Tibial nerve (tissue), 4 donors: ENCODE measurements around the gene ERVV-1. TPM values are rescaled to one million over a fixed set of nuclear protein-coding genes. Genes with fewer than 3 reads are reported as not detected.
"Not testable (repeated sequence)": the region's sequence is repeated elsewhere in the genome, so short reads cannot be mapped to it uniquely, and the experiment has no call there.

Experiments used
- DNase-seq, 2 donors: peaks; one replicate each; pipeline ENCODE4 v3.0.0-alpha.2; 2019; ENCODE audit warnings: low spot score in 2 of 2
- H3K27ac ChIP-seq, 4 donors: fragments of 200-600 bp; sonication (generic) in 3 of 4; one replicate each; pipeline ENCODE4 v1.5.1; 2017 to 2019; ENCODE audit warnings: mild to moderate bottlenecking in 1 of 4
- H3K27me3 ChIP-seq, 2 donors: fragments of 200-600 bp; sonication (generic) in 1 of 2; one replicate each; pipeline versions ENCODE4 v1.5.1 to v1.6.0; 2017 to 2019
- H3K36me3 ChIP-seq, 3 donors: fragments of 200-600 bp; sonication (generic); one replicate each; pipeline ENCODE4 v1.5.1; 2018 to 2019
- H3K4me1 ChIP-seq, 4 donors: fragments of 200-600 bp; sonication (generic) in 3 of 4; one replicate each; pipeline ENCODE4 v1.5.1; 2017 to 2019
- H3K4me3 ChIP-seq, 4 donors: fragments of 200-600 bp; sonication (generic) in 3 of 4; one replicate each; pipeline ENCODE4 v1.5.1; 2017 to 2019; ENCODE audit warnings: mild to moderate bottlenecking in 1 of 4, moderate library complexity in 1 of 4
- H3K9me3 ChIP-seq, 4 donors: fragments of 200-600 bp; sonication (generic) in 3 of 4; one replicate each; pipeline ENCODE4 v1.5.1; 2017 to 2019
- CTCF ChIP-seq, 5 experiments: fragments of 200-600 bp in 3 of 5; fragments of 450-650 bp in 2 of 5; sonication (generic) in 3 of 5; IDR thresholded peaks; one replicate each; pipeline ENCODE4 v1.5.1; 2016 to 2019; ENCODE audit warnings: antibody characterized with exemption in 5 of 5, mild to moderate bottlenecking in 3 of 5, moderate library complexity in 2 of 5
- EP300 ChIP-seq, 2 donors: sonication (generic); formaldehyde crosslinking; IDR thresholded peaks; one replicate each; pipeline ENCODE4 v1.6.1; 2017; ENCODE audit warnings: antibody characterized with exemption in 2 of 2, mild to moderate bottlenecking in 1 of 2
- POLR2A ChIP-seq, 2 donors: fragments of 450-650 bp; IDR thresholded peaks; one replicate each; pipeline ENCODE4 v1.6.1; 2017; ENCODE audit warnings: antibody characterized with exemption in 2 of 2, mild to moderate bottlenecking in 2 of 2, moderate library complexity in 2 of 2
- WGBS, 2 donors: methylation state at CpG; one replicate each; pipeline ENCODE4 v1.1.5; 2018; 5-methylcytosine and 5-hydroxymethylcytosine counted together
- total RNA-seq, 4 donors: library from RNA; depleted of rRNA; stranded (reverse); fragments of >200 nt; gene quantifications; one replicate each; pipeline ENCODE4 v1.1.0, GENCODE V29; 2016

Gene ERVV-1
- total RNA-seq, 4 donors from 2014 or later, result not detected

GRCh38 chr19:53015159-53015558, 1.4 kb downstream of the ERVV-1 start:
- Histone ChIP-seq H3K36me3 (no peaks in the 10 kb centered on the region), H3K9me3 (peaks cover 0 to 32% (median 0%) of the 10 kb centered on the region in 4 donors), H3K4me3 (no peak overlapping the region), H3K27ac (no peak overlapping the region), H3K4me1 (no peaks in the 10 kb centered on the region), H3K27me3 (peaks cover 0 to 3% of the 10 kb centered on the region in 2 donors)
- no peak for DNase-seq
- WGBS, 2 donors, result 87 to 92% methylated on average over 2 of the region's 2 CpGs
- TF ChIP-seq CTCF (IDR thresholded peaks at IDR 0.05) (no peak), EP300 (IDR thresholded peaks at IDR 0.05) (no peak), POLR2A (IDR thresholded peaks at IDR 0.05) (no peak)

DNA sequence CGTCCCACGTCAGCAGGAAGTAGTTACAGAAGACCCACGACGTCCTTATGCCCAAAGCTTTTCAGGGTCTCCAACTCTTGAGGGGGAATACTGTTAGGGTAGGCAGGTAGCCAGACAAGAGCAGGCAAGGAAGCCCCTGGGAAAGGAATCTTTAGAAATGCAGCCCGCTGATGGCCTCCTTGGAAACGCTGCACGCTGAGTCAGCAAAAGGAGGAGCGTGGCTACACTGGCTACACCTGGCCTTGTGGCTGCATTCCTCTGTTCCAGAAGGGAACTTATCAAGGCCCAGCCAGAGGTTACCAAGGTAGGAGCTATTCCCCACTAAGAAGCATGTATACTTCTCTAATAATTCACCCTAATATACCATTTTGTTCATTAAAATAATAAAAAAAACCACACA, 2.0 kb downstream of the ERVV-1 start:
- Histone ChIP-seq H3K27ac (no peak overlapping the region), H3K27me3 (no peaks in the 10 kb centered on the region), H3K4me3 (no peak overlapping the region), H3K36me3 (no peaks in the 10 kb centered on the region), H3K9me3 (peaks cover 0 to 37% (median 0%) of the 10 kb centered on the region in 4 donors), H3K4me1 (no peaks in the 10 kb centered on the region)
- TF ChIP-seq POLR2A (IDR thresholded peaks at IDR 0.05) (no peak), EP300 (IDR thresholded peaks at IDR 0.05) (no peak), CTCF (IDR thresholded peaks at IDR 0.05) (no peak)
- WGBS, 2 donors, result 89 to 91% methylated on average over 8 of the region's 8 CpGs
- no peak for DNase-seq

DNA sequence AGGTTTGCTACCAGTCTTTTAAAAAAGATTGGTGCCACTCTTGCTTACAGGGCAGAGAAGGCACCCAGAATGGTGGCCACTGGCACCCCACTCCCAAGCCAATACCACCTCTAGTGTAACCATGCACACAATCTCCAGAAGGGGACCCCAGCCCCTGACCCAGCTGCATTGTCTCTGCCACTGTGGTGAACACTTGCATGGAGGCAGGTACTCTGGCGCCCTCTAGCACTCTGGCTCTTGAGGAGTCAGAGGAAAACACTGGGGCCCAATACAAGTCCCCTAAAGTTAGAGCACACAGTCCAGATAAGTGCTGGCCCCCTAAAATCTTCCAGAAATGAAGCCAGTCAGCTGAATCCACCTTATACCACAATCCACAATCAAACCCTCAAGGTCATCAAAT, 6.0 kb downstream of the ERVV-1 start:
- no peak for DNase-seq
- Histone ChIP-seq H3K9me3 (peaks cover 0 to 54% (median 0%) of the 10 kb centered on the region in 4 donors), H3K27me3 (no peaks in the 10 kb centered on the region), H3K4me1 (no peaks in the 10 kb centered on the region), H3K4me3 (no peak overlapping the region), H3K36me3 (no peaks in the 10 kb centered on the region), H3K27ac (no peak overlapping the region)
- WGBS, 2 donors, result 0 to 10% methylated on average over 1 of the region's 1 CpG
- TF ChIP-seq CTCF (IDR thresholded peaks at IDR 0.05) (no peak), EP300 (IDR thresholded peaks at IDR 0.05) (no peak), POLR2A (IDR thresholded peaks at IDR 0.05) (no peak)

DNA sequence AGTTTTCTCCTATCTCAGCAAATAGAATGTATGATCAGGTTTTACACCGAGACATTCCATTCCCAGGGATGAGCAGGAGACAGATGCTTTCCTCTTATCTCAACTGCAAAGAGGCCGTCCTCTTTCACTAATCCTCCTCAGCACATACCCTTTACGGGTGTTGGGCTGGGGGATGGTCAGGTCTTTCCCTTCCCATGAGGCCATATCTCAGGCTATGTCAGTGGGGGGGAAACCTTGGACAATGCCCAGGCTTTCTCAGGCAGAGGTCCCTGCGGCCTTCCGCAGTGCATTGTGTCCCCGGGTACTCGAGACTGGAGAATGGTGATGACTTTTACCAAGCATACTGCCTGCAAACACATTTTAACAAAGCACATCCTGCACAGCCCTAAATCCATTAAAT, 14.6 kb downstream of the ERVV-1 start:
- peaks cover 0 to 22% (median 0%) of the 10 kb centered on the region in 4 donors for H3K9me3 ChIP-seq
- H3K4me3 ChIP-seq, H3K27ac ChIP-seq, H3K27me3 ChIP-seq, H3K4me1 ChIP-seq, H3K36me3 ChIP-seq, DNase-seq: not testable (repeated sequence)
- 33 to 40% methylated on average over 7 of the region's 7 CpGs for WGBS, 2 donors

DNA sequence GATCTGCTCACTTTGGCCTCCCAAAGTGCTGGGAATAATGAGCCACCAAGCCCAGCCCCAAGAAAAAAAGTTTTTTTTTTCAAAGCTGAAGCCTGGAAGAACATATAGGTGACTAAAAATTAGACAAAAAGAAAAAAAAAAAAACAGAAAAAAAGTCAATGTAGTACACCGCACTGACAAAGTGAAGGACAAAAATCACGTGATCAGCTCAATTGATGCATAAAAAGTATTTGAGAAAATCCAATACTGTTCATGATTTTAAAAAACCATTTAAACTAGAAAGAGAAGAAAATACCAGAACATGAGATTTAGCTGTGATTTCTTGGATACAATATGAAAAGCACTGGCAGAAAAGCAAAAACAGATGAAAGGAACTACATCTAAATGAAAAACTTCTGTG, 20.3 kb downstream of the ERVV-1 start:
- Histone ChIP-seq H3K4me3 (no peak overlapping the region), H3K9me3 (peaks cover 0 to 64% (median 1%) of the 10 kb centered on the region in 4 donors), H3K27me3 (no peaks in the 10 kb centered on the region), H3K27ac (no peak overlapping the region), H3K36me3 (no peaks in the 10 kb centered on the region), H3K4me1 (no peaks in the 10 kb centered on the region)
- 87 to 90% methylated on average over 2 of the region's 2 CpGs for WGBS, 2 donors
- no peak for DNase-seq
- TF ChIP-seq POLR2A (IDR thresholded peaks at IDR 0.05), result no peak
- no peak for TF ChIP-seq CTCF (IDR thresholded peaks at IDR 0.05)
